Smooth muscle cell (in vitro differentiated cells): Measurements from ENCODE around the gene FCHSD1. TPM values are rescaled to one million over a fixed set of nuclear protein-coding genes. Genes with fewer than 3 reads are reported as not detected.
A peak's percentile ranks its signal among the peaks of the same experiment; 100 is the strongest.

Experiments
- DNase-seq: peaks from one replicate; lab custom pipeline; 2025; ENCODE audit not compliant: unreplicated experiment; lab: John Stamatoyannopoulos, UW
- H2AFZ ChIP-seq: fragments of 200-600 bp; sonication (generic); 2 replicates; pipeline ENCODE4 v1.6.0; 2016; ENCODE audit warnings: antibody characterized with exemption, low read depth, mild to moderate bottlenecking
- H3F3A ChIP-seq: fragments of 200-600 bp; sonication (generic); 2 replicates; pipeline ENCODE4 v1.6.0; 2017; ENCODE audit warnings: antibody characterized with exemption, low read depth
- H3K27ac ChIP-seq: fragments of 200-600 bp; sonication (generic); 2 replicates; pipeline ENCODE4 v1.5.1; 2016; ENCODE audit warnings: low read depth, mild to moderate bottlenecking
- H3K27me3 ChIP-seq: fragments of 200-600 bp; sonication (generic); 2 replicates; pipeline ENCODE4 v1.6.1; 2016; ENCODE audit warnings: low read depth, mild to moderate bottlenecking
- H3K36me3 ChIP-seq: fragments of 200-600 bp; sonication (generic); 2 replicates; pipeline ENCODE4 v1.5.1; 2016; ENCODE audit warnings: low read depth
- H3K4me1 ChIP-seq: fragments of 200-600 bp; sonication (generic); 2 replicates; pipeline ENCODE4 v1.5.1; 2016; ENCODE audit warnings: low read depth
- H3K4me2 ChIP-seq: fragments of 200-600 bp; sonication (generic); 2 replicates; pipeline ENCODE4 v1.6.0; 2016; ENCODE audit warnings: mild to moderate bottlenecking
- H3K4me3 ChIP-seq: fragments of 200-600 bp; sonication (generic); 2 replicates; pipeline ENCODE4 v1.5.1; 2016; ENCODE audit warnings: mild to moderate bottlenecking
- H3K79me2 ChIP-seq: fragments of 200-600 bp; sonication (generic); 2 replicates; pipeline ENCODE4 v1.6.0; 2016; ENCODE audit warnings: low read depth, mild to moderate bottlenecking
- H3K9ac ChIP-seq: fragments of 200-600 bp; sonication (generic); 2 replicates; pipeline ENCODE4 v1.6.0; 2016; ENCODE audit warnings: low read depth
- H3K9me3 ChIP-seq: fragments of 200-600 bp; sonication (generic); replicated peaks from 2 replicates; pipeline ENCODE4 v1.5.1; 2016; ENCODE audit warnings: low read depth
- H4K20me1 ChIP-seq: fragments of 200-600 bp; sonication (generic); 2 replicates; pipeline ENCODE4 v1.6.0; 2016; ENCODE audit warnings: low read depth
- CTCF ChIP-seq: fragments of 200-600 bp; sonication (generic); IDR thresholded peaks from 2 replicates; pipeline ENCODE4 v1.5.1; 2017; ENCODE audit warnings: borderline replicate concordance, mild to moderate bottlenecking, antibody characterized with exemption; ENCODE audit not compliant: insufficient read depth, poor library complexity, severe bottlenecking
- WGBS: methylation state at CpG from one replicate; pipeline ENCODE4 v1.1.7; 2016; ENCODE audit warnings: low lambda C conversion rate; 5-methylcytosine and 5-hydroxymethylcytosine counted together
- polyA plus RNA-seq: library from polyadenylated mRNA; unstranded; fragments of >200 nt; fragmentation: Nextera tagmentation; extraction: Ambion mirVana; gene quantifications from 2 replicates; pipeline ENCODE4 v1.2.1, GENCODE V29; 2016
- total RNA-seq: library from RNA; depleted of rRNA; stranded (reverse); fragments of >200 nt; gene quantifications from 2 replicates; pipeline ENCODE4 v1.2.3, GENCODE V29; 2014

FCHSD1 gene
- total and polyA plus RNA-seq, 2 experiments from 2014 or later = 15.7 to 16.4 TPM

DNA sequence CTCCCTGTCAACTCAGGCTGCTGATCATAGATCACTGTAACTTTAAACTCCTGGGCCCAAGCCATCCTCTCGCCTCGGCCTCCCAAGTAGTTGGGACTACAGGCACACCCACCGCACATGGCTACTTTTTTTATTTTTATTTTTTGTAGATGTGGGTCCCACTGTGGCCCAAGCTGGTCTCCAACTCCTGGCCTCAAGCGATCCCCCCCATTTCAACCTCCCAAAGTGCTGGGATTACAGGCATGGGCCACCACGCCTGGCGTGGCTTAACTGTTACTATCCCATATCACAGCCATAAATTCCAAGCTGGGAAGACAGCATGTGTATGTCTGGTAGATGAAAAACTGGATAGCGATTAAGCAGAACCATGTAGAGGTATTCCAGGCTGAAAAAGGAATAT, 15.6 kb downstream of the FCHSD1 start:
- Histone ChIP-seq H2AFZ (no peak overlapping the region), H3K4me3 (peak overlapping the region; percentile 95), H3F3A (no peaks in the 10 kb centered on the region), H3K4me2 (peak overlapping the region; percentile 99), H3K27ac (no peak overlapping the region), H4K20me1 (peaks cover 58% of the 10 kb centered on the region), H3K4me1 (peaks cover 16% of the 10 kb centered on the region), H3K27me3 (no peaks in the 10 kb centered on the region), H3K9ac (no peak overlapping the region), H3K9me3 (no peaks in the 10 kb centered on the region), H3K79me2 (peaks cover 56% of the 10 kb centered on the region), H3K36me3 (no peaks in the 10 kb centered on the region)
- TF ChIP-seq CTCF = no peak
- DNase-seq = no peak
- WGBS = 66% methylated on average over 7 of the region's 7 CpGs

GRCh38 chr5:141634720-141635119, 16.5 kb downstream of the FCHSD1 start:
- peaks cover 16% of the 10 kb centered on the region for H3K4me1 ChIP-seq
- H3K4me3 ChIP-seq = no peak overlapping the region
- H3K9ac ChIP-seq = no peak overlapping the region
- H4K20me1 ChIP-seq = peaks cover 68% of the 10 kb centered on the region
- peak overlapping the region; percentile 99 for H3K4me2 ChIP-seq
- no peak overlapping the region for H3K27ac ChIP-seq
- no peaks in the 10 kb centered on the region for H3F3A ChIP-seq
- 89% methylated on average over 6 of the region's 6 CpGs for WGBS
- no peaks in the 10 kb centered on the region for H3K36me3 ChIP-seq
- DNase-seq = no peak
- no peaks in the 10 kb centered on the region for H3K27me3 ChIP-seq
- H3K9me3 ChIP-seq = no peaks in the 10 kb centered on the region
- H2AFZ ChIP-seq = no peak overlapping the region
- peaks cover 65% of the 10 kb centered on the region for H3K79me2 ChIP-seq
- TF ChIP-seq CTCF = no peak

DNA sequence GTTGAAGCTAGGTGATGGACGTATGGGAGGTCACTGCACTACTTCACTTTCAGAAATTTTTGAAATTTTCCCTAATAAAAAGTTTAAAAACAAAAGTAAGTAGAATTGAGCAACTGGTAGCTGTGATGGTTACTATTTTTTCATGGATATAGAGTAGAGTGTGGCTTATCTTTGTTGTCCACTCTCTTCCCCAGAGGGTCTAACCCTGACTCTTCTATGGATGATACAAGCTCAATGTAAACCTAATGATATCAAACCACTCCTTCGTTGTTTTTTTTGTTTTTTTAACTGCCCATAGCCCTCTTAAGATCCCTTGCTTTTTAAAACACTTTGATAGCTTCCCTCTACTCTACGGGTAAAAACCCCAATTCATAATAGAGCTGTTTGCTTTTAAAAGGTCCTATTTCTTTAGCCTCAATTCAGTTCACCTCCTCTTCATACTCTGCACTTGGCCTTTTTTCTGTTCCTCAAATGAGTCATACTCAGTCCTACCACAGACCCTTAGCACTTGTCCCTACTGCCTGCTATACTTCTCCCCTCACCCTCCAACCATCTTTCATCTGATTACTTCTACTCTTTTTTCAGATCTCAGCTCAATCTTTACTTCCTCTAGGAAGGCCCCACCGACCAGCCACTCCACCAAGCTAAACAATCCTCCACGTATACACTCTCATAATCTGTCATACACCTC, 17.2 kb downstream of the FCHSD1 start:
- Histone ChIP-seq H3K27me3 (no peaks in the 10 kb centered on the region), H3F3A (no peaks in the 10 kb centered on the region), H3K9me3 (no peaks in the 10 kb centered on the region), H3K9ac (no peak overlapping the region), H3K27ac (no peak overlapping the region), H3K36me3 (no peaks in the 10 kb centered on the region), H3K4me1 (peaks cover 16% of the 10 kb centered on the region), H3K4me3 (no peak overlapping the region), H3K79me2 (peaks cover 65% of the 10 kb centered on the region), H4K20me1 (peaks cover 75% of the 10 kb centered on the region), H2AFZ (no peak overlapping the region), H3K4me2 (no peak overlapping the region)
- no peak for TF ChIP-seq CTCF
- no peak for DNase-seq
- 95% methylated on average over 5 of the region's 5 CpGs for WGBS

GRCh38 chr5:141632650-141633049, 18.6 kb downstream of the FCHSD1 start:
- TF ChIP-seq CTCF = no peak
- Histone ChIP-seq H3K79me2 (peaks cover 65% of the 10 kb centered on the region), H3F3A (no peaks in the 10 kb centered on the region), H3K36me3 (no peaks in the 10 kb centered on the region), H3K4me3 (no peak overlapping the region), H3K4me2 (no peak overlapping the region), H4K20me1 (peaks cover 78% of the 10 kb centered on the region), H3K27ac (no peak overlapping the region), H3K27me3 (no peaks in the 10 kb centered on the region), H3K9ac (no peak overlapping the region), H3K4me1 (peaks cover 15% of the 10 kb centered on the region), H2AFZ (no peak overlapping the region), H3K9me3 (no peaks in the 10 kb centered on the region)
- 94% methylated on average over 2 of the region's 2 CpGs for WGBS
- no peak for DNase-seq
